ENCODE results near the gene PRAME. TPM values are rescaled to one million over a fixed set of nuclear protein-coding genes. Genes with fewer than 3 reads are reported as not detected.

PRAME gene
- total RNA-seq, 1 donor from 2014 or later: not detected

DNA sequence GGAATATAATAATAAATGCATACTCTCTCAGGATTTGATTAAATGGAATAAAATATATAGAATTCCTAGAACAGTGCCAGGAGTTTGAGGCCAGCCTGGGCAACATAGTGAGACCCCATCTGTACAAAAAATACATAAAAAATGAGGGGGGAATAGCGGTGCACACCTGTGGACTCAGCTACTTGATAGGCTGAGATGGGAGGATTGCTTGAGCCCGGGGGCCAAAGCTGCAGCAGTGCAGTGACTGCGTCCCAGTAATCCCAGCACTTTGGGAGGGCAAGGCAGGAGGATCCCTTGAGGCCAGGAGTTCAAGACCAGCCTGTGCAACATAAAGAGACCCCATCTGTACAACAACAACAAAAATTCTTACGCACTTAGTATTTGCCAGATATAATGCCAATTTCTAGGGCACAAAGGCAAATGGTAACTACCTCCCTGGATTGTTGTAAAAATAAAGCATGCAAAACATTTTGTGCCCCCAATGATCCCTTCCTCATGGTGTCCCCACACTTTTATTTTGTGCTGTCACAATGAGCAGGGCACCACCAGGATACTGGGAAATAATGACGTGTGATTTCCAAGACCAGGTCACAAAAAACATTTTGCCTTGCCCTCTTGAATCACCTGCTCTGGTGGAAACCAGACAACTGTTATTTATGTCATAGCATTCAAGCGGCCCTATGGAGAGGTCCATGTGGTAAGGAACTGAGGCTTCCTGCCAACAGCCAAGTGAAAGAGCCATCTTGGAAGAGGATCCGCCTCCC, 20.7 kb downstream of the PRAME start:
- TF ChIP-seq EZH2 (IDR thresholded peaks at IDR 0.05; ENCODE audit: insufficient read depth, low read length): no peak
- TF ChIP-seq, protein P1, sequence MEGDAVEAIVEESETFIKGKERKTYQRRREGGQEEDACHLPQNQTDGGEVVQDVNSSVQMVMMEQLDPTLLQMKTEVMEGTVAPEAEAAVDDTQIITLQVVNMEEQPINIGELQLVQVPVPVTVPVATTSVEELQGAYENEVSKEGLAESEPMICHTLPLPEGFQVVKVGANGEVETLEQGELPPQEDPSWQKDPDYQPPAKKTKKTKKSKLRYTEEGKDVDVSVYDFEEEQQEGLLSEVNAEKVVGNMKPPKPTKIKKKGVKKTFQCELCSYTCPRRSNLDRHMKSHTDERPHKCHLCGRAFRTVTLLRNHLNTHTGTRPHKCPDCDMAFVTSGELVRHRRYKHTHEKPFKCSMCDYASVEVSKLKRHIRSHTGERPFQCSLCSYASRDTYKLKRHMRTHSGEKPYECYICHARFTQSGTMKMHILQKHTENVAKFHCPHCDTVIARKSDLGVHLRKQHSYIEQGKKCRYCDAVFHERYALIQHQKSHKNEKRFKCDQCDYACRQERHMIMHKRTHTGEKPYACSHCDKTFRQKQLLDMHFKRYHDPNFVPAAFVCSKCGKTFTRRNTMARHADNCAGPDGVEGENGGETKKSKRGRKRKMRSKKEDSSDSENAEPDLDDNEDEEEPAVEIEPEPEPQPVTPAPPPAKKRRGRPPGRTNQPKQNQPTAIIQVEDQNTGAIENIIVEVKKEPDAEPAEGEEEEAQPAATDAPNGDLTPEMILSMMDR (IDR thresholded peaks at IDR 0.05; ENCODE audit: insufficient read depth, low read depth, low read length): no peak
- no peaks in the 10 kb centered on the region for H3K4me1 Mint-ChIP-seq (ENCODE audit: low read depth, unreplicated experiment)
- FAIRE-seq: no peak

DNA sequence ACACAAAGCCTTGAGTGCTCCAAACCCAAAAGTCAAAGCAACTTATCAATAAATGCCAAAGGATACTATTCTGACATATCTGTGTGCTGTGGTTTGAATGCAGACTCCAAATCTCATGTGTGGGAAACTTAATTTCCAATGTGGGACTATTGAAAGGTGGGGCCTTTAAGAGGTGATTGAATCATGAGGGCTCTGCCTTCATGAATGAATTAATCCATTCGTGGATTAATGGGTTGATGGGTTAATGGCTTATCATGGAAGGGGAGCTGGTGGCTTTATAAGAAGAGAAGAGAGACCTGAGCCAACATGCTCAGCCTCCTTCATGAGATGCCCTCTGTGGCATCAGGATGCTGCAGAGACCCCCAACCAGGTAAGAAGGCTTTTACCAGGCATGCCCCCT, 22.1 kb downstream of the PRAME start:
- TF ChIP-seq, protein P1 (IDR thresholded peaks at IDR 0.05; ENCODE audit: insufficient read depth, low read depth, low read length): no peak
- no peak for TF ChIP-seq EZH2 (IDR thresholded peaks at IDR 0.05; ENCODE audit: insufficient read depth, low read length)
- no peak overlapping the region for H2AFZ ChIP-seq (ENCODE audit: low read depth, low read length)
- no peaks in the 10 kb centered on the region for H3K27me3 ChIP-seq (ENCODE audit: insufficient read depth, low read length)
- H3K4me3 ChIP-seq (ENCODE audit: insufficient read depth, low read depth, low read length): no peak overlapping the region
- no peak for FAIRE-seq
- no peak overlapping the region for H3K9ac ChIP-seq (ENCODE audit: low read length)
- H3K27ac ChIP-seq (ENCODE audit: low read depth, low read length): no peak overlapping the region
- Mint-ChIP-seq H3K27me3 (ENCODE audit: low read depth, unreplicated experiment) (peaks cover 52% of the 10 kb centered on the region), H3K27ac (ENCODE audit: unreplicated experiment) (no peak overlapping the region), H3K4me1 (ENCODE audit: low read depth, unreplicated experiment) (no peaks in the 10 kb centered on the region), H3K36me3 (ENCODE audit: low read depth, unreplicated experiment) (no peaks in the 10 kb centered on the region), H3K9me3 (ENCODE audit: unreplicated experiment) (peaks cover 6% of the 10 kb centered on the region), H3K4me3 (ENCODE audit: unreplicated experiment) (no peak overlapping the region)
- no peak for DNase-seq (ENCODE audit: low read depth)
- no peak overlapping the region for H3K4me2 ChIP-seq (ENCODE audit: low read length)
- H3K36me3 ChIP-seq (ENCODE audit: insufficient read depth, low read length): no peaks in the 10 kb centered on the region
- H3K4me1 ChIP-seq (ENCODE audit: insufficient read depth, low read length): no peaks in the 10 kb centered on the region
- H3K9me3 ChIP-seq (ENCODE audit: insufficient read depth, low read depth, low read length): no peaks in the 10 kb centered on the region
- no peaks in the 10 kb centered on the region for H3K79me2 ChIP-seq (ENCODE audit: insufficient read depth, low read length)
- no peaks in the 10 kb centered on the region for H4K20me1 ChIP-seq (ENCODE audit: insufficient read depth, low read length)

More for the DNA sequence above, 20.7 kb downstream of the PRAME start:
- Mint-ChIP-seq H3K9me3 (ENCODE audit: unreplicated experiment) (peaks cover 5% of the 10 kb centered on the region), H3K27ac (ENCODE audit: unreplicated experiment) (no peak overlapping the region), H3K27me3 (ENCODE audit: low read depth, unreplicated experiment) (peaks cover 61% of the 10 kb centered on the region), H3K36me3 (ENCODE audit: low read depth, unreplicated experiment) (no peaks in the 10 kb centered on the region), H3K4me3 (ENCODE audit: unreplicated experiment) (no peak overlapping the region)
- Histone ChIP-seq H3K9me3 (ENCODE audit: insufficient read depth, low read depth, low read length) (no peaks in the 10 kb centered on the region), H3K27me3 (ENCODE audit: insufficient read depth, low read length) (no peaks in the 10 kb centered on the region), H3K4me2 (ENCODE audit: low read length) (no peak overlapping the region), H3K4me3 (ENCODE audit: insufficient read depth, low read depth, low read length) (no peak overlapping the region), H2AFZ (ENCODE audit: low read depth, low read length) (no peak overlapping the region), H3K27ac (ENCODE audit: low read depth, low read length) (no peak overlapping the region), H3K36me3 (ENCODE audit: insufficient read depth, low read length) (no peaks in the 10 kb centered on the region), H3K79me2 (ENCODE audit: insufficient read depth, low read length) (no peaks in the 10 kb centered on the region), H4K20me1 (ENCODE audit: insufficient read depth, low read length) (no peaks in the 10 kb centered on the region), H3K4me1 (ENCODE audit: insufficient read depth, low read length) (no peaks in the 10 kb centered on the region), H3K9ac (ENCODE audit: low read length) (no peak overlapping the region)
- DNase-seq (ENCODE audit: low read depth): no peak

DNA sequence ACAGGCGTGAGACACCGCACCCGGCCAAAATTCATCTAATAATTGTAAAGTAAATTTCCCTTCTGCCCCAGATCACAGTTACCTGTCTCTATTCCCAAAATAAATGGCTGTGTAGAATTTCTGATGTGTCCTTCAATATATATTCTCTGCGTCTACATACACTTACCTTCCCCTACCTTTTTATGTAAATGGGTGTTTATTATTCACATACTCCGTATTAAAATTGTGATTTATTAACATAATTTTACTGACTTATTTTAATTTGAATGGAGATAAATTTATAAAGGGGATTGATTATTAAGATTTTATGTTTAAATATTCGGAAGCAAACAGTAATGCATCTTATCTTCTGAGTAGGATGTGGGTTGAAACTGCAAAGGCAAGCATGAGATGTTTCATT, 22.6 kb downstream of the PRAME start:
- no peak overlapping the region for H2AFZ ChIP-seq (ENCODE audit: low read depth, low read length)
- H3K9me3 ChIP-seq (ENCODE audit: insufficient read depth, low read depth, low read length): no peaks in the 10 kb centered on the region
- DNase-seq (ENCODE audit: low read depth) (no peak), FAIRE-seq (no peak)
- no peak overlapping the region for H3K27ac ChIP-seq (ENCODE audit: low read depth, low read length)
- H3K36me3 Mint-ChIP-seq (ENCODE audit: low read depth, unreplicated experiment): no peaks in the 10 kb centered on the region
- H3K9ac ChIP-seq (ENCODE audit: low read length): no peak overlapping the region
- H3K36me3 ChIP-seq (ENCODE audit: insufficient read depth, low read length): no peaks in the 10 kb centered on the region
- no peak overlapping the region for H3K27ac Mint-ChIP-seq (ENCODE audit: unreplicated experiment)
- H3K27me3 Mint-ChIP-seq (ENCODE audit: low read depth, unreplicated experiment): peaks cover 50% of the 10 kb centered on the region
- H4K20me1 ChIP-seq (ENCODE audit: insufficient read depth, low read length): no peaks in the 10 kb centered on the region
- no peaks in the 10 kb centered on the region for H3K79me2 ChIP-seq (ENCODE audit: insufficient read depth, low read length)
- H3K9me3 Mint-ChIP-seq (ENCODE audit: unreplicated experiment): peaks cover 6% of the 10 kb centered on the region
- H3K4me1 Mint-ChIP-seq (ENCODE audit: low read depth, unreplicated experiment): no peaks in the 10 kb centered on the region
- H3K4me3 ChIP-seq (ENCODE audit: insufficient read depth, low read depth, low read length): no peak overlapping the region
- no peaks in the 10 kb centered on the region for H3K4me1 ChIP-seq (ENCODE audit: insufficient read depth, low read length)
- TF ChIP-seq, protein P1 (IDR thresholded peaks at IDR 0.05; ENCODE audit: insufficient read depth, low read depth, low read length): no peak
- no peak for TF ChIP-seq EZH2 (IDR thresholded peaks at IDR 0.05; ENCODE audit: insufficient read depth, low read length)
- H3K27me3 ChIP-seq (ENCODE audit: insufficient read depth, low read length): no peaks in the 10 kb centered on the region
- no peak overlapping the region for H3K4me3 Mint-ChIP-seq (ENCODE audit: unreplicated experiment)
- no peak overlapping the region for H3K4me2 ChIP-seq (ENCODE audit: low read length)

All from astrocyte (in vitro differentiated cells and primary cell).